Activated naive CD4-positive, alpha-beta T cell treated with Interleukin-2 at 50 U/mL for 16 hours (primary cell): Measurements from ENCODE around the gene DIDO1.
"Not testable (repeated sequence)": the region's sequence is repeated elsewhere in the genome, so short reads cannot be mapped to it uniquely, and the experiment has no call there.

ENCODE experiments used
- DNase-seq: peaks from one replicate; pipeline ENCODE4 v3.0.0-alpha.2; 2020

The DIDO1 gene

DNA sequence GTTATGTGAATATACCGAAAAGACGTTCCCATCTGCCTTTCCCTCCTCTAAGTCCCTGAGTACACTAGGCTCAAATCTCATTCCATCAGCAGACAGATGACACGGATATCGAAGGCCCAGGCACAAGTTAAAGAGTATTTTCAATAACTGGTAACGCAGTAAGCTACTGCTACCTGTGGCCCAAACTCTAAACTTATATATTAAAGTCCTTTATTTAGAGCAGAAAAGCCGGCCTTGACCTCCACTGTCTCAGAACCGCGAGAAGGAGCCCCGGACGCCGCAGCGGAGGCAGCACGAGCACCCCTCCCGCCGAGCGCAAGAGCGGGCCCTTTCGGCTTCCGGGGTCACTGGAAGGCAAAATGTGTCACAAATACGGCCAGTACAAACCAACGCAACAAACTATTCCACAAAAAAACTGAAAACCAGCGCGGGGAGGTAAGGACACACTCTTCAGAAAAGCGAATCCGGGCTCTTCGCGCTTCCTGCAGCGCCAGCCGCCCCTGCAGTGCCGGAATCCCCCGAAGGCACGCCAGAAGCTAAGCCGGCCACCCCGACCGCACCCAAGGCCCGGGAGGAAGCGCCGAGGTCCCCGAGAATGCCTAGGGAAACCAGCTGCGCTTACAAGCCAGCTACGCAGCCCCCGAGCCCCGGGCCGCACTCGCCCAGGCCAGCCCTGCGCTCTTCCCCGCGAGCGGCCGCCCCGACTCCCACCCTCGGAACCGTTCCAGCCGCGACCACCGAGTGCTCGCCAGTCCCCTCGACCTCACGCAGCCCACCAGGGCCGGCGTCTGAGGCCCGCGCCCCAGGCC is 681 bp downstream of the DIDO1 start:
- peak; percentile 53 for DNase-seq

DNA sequence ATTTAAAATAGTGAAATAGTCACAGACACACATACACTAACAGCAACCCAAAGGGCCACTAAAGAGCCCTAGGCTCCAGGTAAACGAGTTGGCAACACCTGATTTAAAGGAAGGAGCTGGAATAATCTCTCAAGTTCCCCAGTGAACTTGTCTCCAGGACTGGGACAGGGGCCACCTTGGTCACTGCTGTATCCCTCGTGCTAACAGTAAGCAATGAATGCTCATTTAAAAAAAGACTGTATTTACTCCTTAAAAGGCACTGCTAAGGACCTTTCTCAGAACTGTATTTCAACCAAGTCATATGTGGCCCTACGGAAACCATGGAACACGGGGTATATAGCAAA is 1.3 kb downstream of the DIDO1 start:
- DNase-seq: no peak

DNA sequence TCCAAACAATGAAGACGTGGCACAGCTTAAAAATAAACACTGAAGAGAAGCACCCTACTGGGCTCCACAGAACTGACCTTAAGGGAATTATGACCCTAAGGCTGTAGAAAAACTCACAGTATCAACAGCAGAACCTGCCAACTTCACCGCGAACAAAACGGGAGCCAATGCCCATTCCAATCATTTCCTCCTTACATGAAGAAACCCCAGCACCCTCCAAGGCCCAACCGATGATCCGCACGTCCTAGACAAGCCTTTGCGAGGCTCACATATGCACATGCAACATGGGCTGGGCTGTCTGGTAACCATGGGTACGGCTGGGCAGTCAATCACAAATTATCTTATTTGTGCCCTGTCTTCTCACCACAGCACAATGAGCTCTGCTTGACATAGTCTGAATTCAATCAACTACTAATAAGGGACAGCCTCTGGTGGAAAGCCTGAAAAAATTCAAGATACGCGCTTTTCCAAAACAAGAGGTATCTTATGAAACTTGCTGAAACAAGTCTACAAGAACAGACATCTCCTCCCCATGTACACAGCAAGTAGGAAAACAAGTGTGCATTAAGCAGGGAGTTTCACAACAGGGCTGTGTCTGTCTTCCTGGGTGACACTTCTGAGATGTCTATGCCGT is 1.7 kb downstream of the DIDO1 start:
- DNase-seq: no peak

DNA sequence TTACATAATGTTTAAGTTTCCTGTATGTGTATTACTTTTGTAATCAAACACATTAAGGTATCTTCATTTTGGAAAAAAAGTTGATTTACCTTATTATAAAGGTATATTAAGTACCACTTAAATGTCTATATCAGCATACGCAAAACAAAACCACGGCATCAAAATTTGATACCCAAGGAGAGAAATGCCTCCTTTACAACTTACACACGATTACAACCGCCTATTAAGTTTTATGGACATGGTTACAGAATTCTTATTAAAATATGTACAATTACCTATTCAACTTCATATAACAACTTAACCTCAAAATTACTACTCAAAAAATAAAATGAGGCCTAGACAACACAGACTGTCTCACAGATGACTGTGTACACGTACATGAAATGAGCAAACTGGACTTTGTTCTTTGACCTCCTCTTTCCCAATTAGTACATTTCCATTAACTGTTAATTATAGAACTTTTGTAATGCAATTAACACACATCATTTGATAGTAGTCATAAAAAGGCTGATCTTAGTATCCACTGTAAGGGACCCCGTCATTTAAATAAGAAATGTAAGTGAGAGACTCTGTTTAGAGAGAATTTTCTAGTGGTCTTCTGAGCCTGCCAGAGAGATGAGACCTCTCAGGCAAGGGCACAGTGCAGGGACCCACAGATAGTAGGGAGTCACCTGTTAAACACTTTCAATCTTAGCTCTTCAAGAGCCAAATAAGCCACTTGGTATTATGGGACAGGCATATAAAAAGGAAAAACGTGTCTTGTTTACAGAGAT is 2.5 kb downstream of the DIDO1 start:
- no peak for DNase-seq

DNA sequence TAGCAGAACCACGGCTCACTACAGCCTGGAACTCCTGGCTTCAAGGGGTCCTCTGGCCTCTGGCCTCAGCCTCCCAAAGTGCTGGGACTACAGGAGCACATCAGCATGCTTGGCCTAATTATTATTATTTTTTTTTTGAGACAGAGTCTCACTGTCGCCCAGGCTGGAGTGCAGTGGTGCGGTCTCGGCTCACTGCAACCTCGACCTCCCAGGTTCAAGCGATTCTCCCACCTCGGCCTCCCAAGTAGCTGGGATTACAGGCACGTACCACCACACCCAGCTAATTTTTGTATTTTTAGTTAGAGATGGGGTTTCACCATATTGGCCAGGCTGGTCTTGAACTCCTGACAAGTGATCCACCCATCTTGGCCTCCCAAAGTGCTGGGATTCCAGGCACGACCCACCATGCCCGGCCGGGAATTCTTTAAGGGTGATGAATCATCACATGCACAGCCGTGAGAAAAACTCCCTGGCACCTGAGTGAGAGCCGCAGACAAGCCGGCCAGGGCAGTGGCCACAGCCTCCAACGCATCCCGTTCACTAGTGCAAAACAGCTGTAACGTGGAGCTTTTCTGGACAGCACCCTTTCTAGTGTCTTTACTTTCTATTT is 3.1 kb downstream of the DIDO1 start:
- DNase-seq: not testable (repeated sequence)

DNA sequence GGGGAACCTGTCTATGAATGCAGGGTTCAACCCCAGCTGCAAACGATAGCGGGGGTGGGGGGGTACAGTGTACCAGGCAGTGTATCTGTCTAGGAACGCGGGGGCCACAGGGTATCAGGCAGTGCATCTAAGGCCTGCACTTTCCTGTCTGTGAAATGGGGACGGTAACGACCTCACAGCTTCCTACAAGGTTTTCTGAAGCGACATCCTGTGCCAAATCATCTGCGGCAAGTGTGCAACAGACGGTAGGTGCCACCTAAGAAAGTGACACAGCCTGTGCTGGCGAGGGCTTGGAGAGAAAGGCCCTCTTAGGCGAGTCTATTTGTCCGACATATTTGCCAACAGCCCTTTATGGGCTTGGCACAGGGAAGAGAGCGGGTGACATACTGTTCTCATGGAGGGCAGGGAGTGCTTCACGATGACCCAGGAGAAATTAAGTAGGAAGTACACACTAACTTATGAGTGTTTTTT is 3.8 kb downstream of the DIDO1 start:
- DNase-seq: peak; percentile 59

DNA sequence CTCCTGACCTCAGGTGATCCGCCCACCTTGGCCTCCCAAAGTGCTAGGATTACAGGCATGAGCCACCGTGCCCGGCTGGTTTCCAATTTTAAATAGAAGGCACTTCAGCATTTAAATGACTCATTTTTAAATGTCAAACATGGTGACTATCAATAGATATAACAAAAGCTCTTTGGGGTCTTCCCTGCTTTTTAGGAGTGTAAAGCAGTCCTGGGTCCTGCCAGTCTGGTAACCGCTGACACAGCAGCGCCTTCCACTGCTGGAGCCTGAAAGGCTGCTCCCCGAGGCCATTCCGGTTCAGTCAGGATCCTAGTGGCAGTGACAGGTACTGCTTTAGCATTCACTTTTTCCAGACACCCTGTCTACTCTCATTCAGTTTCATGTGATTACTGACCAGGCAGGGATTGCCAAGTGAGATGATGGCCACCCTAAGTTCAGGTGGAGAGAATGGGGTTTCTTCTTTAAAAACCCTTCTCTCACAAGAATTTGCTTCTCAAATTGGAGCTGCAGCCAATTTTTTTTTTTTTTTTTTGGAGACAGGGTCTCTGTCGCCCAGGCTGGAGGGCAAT is 5.1 kb downstream of the DIDO1 start:
- peak; percentile 66 for DNase-seq

DNA sequence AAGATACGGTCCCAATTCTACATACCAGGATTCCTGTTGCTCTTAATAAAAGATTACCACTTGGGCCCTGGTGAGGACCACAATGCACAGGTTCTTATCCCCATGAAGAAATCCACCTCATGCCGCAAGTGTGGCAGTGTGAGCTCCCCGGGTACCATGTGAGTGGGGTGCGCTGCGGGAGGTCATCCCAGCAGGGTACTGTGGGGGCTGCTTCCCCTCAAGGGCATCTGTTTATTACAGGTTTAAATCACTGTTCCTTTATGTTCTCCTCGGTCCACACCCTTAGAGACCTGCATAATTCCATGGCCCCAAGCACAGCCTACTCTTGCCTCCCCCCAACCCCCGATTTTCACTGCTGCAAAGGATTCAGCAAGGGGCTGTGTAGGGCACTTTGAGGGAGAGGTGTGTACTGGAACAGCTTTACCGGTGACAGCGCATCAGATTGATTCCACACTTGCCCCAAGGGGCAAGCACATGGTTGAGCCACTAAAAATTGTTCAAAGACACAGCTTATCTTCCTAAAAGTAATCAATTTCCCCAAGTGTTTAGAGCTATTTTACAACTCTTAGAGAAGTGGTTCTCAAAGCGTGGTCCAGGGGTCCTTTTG is 6.2 kb downstream of the DIDO1 start:
- DNase-seq: no peak

DNA sequence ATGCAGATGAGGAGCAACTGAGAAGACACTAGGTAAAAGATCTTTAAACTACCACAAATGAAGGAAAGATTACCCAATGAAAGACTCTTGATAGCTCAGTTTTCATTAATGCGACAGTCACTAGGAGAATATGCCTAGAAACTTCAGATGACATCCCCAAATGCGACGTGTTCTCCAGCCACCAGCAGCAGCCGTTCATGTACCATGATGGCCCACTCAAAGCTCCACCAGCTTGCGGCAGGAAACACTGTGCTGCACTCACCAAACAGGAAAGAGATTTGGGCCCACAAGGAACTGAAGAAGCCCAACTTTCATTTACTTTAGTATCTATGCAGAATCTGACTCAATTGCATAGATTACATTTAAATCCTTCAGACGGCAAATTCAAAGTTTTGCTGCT is 7.5 kb downstream of the DIDO1 start:
- peak; percentile 60 for DNase-seq

DNA sequence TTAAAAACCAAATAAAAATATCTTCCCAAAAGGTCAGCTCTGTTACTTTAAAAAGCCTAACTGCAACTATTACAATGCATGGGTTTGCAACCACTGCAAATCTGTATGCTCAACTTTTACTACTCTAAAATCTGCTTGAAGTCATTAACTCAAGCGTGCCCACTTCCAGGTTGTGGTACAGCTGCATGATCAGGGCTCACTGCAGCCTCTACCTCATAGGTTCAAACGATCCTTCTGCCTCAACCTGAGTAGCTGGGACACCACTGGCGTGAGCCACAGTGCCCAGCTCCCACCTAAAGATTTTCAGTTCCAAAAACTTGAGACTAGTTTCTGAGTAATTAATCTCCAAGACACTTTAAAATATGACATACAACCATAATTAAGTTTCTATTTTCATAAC is 8.2 kb downstream of the DIDO1 start:
- peak; percentile 44 for DNase-seq

DNA sequence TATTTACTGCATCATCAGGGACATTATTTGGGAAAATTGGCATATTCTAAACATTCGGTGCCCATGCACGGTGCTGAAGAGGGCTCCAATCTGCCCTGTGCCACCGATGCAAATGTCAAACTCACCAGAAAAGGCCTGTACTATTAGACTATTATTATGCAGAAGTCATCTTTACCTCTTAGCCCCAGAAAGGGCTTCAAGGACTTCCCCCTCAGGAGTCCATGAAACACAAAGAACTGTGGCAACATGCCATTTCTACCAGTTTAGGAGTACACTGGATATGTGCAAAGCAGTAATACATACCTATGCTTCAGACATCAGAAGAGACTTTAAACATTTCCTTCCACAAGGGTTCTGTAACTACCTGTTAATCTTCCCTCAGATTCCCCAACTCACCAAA is 8.6 kb downstream of the DIDO1 start:
- DNase-seq: no peak

DNA sequence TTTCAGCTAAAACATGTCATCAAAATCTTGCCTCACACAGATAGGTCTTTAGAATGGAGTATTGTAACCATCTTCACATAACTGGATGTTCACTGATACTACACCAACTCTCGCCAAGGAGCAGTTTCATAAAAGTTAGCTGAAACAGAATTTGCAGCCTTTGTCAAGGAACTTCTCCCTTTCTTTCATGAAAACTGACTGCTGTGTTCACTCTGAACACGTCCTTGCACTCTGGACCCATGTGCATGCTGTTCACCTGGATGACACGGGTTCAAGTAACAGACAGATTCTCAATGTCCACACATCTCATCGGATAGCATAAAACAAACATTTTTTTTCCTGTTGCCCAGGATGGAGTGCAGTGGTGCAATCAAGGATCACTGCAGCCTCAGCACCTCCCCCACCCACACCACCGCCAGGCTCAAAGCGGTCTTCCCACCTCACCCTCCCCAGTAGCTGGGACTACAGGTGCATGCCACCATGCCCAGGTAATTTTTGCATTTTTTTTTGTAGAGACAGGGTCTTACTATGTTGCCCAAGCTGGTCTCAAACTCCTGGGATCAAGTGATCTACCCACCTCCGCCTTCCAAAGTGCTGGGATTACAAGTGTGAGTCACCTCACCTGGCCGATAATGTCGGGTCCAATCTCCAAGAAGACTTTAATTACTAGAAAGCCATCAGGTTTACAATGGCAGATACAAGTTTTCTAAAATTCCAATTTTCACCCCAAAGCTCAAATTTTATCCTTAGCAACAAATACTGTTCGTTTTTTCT is 9.4 kb downstream of the DIDO1 start:
- DNase-seq: no peak

DNA sequence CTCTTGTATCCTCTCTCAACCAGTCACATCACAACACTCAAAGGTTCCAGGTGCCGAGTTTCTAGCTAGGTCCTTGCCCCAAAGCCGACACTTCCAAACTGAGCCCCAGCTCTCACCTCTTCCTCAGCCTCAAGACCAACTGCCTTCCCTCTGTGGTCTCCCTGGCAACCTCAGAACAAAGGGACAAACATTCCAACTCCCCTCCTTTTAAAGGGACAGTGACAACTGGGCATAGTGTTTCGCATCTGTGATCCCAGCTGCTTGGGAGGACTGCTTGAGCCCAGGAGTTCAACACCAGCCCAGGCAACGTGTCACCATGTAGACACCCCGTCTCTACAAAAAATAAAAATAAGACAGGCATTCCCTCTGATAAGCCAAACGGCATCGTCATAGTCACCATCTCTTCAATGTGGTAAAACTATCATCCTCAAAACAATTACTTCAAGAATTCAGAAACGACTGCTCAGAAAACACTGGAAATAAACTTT is 11.3 kb downstream of the DIDO1 start:
- no peak for DNase-seq

DNA sequence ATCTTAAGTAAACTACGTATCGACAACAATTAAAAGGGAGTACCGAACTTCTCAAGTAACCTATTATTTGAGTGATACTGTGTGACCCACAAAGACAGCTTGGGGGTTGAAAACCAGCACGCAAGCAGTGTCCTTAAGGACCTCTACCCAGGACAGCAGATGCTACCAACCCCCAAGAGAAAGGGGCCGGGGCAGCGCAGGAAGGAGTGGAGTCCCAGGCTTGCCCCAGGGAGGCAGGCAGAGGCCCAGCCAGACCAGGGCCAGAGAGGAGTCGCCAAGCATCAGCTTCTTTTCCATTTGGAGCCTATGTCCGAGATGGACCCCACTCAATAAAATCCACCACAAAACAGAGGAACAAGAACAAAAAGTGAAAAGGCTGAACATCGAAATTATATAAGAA is 11.9 kb downstream of the DIDO1 start:
- no peak for DNase-seq

DNA sequence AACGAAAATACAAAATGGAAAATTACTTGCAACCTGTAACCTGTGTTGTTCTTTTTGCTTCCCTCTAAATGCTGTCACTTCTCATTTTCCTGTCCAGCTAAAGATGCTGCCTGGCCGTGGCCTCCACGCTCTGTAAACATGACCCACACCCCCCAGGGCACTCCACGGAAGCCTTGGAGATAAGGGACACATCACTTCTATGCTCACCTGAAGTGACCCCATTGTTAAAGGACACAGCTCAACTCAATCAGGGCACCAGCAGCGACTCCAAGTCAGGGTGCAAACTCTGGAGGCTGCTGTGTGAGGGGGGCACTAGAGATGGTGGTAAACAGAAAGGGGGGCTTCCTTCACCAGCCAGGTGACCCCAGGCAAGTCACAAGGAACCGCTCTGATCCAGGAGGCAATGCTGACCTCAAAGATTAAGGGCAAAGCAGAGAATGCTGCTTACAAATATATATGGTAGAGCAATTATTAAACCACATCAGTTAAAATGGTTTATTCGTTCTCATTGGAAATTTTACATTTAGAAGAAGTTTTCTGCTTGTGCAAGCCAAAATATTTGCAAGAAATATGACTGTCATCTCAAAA is 13.2 kb downstream of the DIDO1 start:
- DNase-seq: no peak

DNA sequence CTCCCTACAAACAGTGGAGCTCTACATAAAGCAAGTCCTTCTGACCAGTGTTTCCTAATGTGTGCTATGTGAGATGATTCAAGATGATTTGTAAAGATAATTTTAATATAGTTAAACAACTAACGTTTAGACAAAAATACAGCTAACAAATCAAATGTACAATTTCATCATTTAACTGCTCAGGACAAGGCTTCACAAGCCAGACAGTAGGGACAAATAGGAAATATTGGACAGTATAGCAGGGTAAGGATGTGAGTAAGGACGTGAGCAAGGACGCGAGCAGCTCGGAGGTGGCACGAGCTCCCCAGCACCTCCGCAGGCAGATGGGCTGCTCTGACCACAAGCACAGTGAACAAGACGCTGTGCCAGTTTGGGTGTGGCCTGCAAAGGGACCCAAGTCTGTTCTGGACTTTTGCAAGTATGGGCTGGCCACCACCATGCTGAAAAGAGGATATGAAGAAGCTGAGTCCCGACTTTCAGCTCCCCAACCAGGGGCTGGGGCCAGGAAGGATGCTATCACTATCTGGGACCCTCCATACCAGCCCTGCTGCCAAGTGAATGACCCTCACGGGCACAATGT is 14.5 kb downstream of the DIDO1 start:
- no peak for DNase-seq

DNA sequence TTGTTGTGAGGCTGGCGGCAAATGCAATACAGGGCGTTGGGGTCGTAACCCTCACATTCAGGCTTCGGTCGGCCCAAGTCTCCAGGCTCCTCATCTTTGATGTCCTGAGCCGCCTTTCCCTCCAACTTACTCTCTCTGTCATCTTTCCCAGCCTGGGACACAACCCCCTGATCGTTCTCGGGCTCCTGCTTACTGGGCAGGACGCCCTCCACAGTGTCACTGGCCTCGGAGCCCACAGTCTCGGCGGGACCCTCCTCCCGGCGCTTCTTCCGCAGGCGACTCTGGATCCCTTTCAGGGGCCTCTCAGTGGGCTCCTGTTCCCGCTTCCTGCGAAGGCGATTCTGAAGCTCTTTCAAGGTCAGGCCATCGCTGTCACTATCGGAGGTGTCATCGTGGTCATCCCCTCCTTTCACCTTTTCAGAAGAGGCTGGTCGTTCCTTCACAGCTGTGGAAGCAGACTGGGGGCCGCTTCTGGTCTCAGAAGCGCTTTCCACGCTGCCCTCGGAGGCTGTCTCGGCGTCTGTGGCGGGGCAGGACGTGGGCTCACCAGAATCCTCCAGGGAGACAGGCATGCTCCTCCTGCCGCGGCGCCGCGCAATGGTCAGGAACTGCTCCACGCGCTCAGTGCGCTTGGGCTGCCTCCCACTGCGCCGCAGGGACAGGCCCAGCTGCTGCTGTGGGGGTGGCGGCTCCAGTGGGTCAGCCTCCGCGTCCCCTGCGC is 15.4 kb downstream of the DIDO1 start:
- no peak for DNase-seq

DNA sequence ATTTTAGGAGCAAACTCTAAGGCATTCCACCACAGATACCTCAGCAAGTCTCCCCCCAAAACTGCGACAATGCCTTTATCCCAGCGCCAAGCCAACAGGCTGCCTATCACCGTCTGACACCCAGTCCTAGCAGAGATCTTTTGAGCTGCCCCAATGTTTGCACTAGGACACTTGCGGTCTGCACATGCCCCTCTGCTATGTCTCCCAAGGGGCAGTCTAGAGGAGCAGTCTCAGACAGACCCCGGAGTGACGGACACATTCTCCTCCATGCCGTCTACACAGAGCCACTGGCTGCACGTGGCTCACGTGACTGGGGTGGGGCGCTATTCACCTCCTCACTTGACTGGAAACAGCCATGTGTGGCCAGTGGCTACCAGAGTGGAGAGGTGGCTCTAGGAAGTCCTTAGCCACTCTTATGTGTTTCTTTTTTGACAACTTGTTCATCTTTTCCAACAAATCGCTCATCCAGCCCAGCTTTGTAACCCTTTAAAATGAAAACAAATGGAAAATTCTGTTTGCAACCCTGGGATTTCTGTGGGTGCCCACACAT is 16.0 kb downstream of the DIDO1 start:
- no peak for DNase-seq

DNA sequence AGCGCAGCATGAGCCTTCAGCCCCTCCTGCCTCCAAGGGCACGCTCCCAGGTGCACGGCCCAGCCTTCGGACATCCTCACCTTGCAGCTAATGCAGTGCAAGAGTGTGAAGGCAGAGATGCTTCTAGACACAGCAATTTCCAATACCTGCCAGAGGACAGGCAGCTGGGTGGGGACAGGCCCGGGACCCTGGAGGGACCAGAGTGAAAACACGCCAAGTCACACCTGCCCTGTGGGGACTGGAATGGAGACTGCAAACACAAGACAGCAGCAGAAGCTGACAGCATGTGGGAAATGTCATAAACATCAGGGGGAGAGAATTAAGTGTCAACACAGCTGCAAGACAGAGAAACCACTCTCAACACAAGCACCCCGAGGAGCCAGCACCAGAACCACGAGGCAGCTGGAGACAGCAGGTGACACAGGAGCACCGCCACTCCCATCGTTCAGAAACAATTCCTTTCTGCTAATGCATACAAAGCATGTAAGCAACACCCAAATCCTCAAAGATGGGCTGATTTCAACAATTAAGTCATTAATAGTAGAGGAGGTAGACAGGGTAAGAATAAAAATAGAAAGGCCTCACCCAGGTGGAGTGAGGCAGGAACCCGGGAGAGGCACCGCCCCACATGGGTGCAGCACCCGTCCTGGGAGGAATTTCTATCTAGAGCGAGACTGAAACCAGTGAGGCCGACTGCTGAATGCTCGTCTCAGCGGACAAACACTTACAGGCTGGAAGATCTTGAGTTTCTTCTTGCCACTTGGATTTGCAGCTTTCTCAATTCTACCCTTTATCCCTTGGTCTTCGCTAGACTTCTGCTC is 17.1 kb downstream of the DIDO1 start:
- DNase-seq: no peak
